NCI-H2196 treated with DMSO at 0.1 percent for 48 hours (cell line): ENCODE measurements around the gene HAS3.
A peak's percentile ranks its signal among the peaks of the same experiment; 100 is the strongest.
"Not testable (repeated sequence)": the region's sequence is repeated elsewhere in the genome, so short reads cannot be mapped to it uniquely, and the experiment has no call there.

Experiments used
- DNase-seq: peaks from one replicate; lab custom pipeline; 2025; ENCODE audit not compliant: unreplicated experiment; lab: John Stamatoyannopoulos, UW

The HAS3 gene

GRCh38 chr16:69115837-69116236 lies 10.4 kb downstream of the HAS3 start:
- no peak for DNase-seq

GRCh38 chr16:69116256-69116875 lies 10.9 kb downstream of the HAS3 start:
- DNase-seq, result no peak

- no peak for DNase-seq
Observed at GRCh38 chr16:69116906-69117305, 11.5 kb downstream of the HAS3 start.

- no peak for DNase-seq
Observed at GRCh38 chr16:69118468-69118867, 13.0 kb downstream of the HAS3 start.

GRCh38 chr16:69118994-69119393 lies 13.5 kb downstream of the HAS3 start:
- DNase-seq, result no peak

GRCh38 chr16:69119536-69119935 lies 14.1 kb downstream of the HAS3 start:
- no peak for DNase-seq

- no peak for DNase-seq
Observed at GRCh38 chr16:69120096-69120664, 14.7 kb downstream of the HAS3 start.

- DNase-seq, result peak; percentile 18
Observed at GRCh38 chr16:69123910-69124309, 18.5 kb downstream of the HAS3 start.

GRCh38 chr16:69124406-69124805 lies 19.0 kb downstream of the HAS3 start:
- not testable (repeated sequence) for DNase-seq

- DNase-seq, result not testable (repeated sequence)
Observed at GRCh38 chr16:69124961-69125360, 19.5 kb downstream of the HAS3 start.

- DNase-seq, result no peak
Observed at GRCh38 chr16:69126221-69126620, 20.8 kb downstream of the HAS3 start.

- not testable (repeated sequence) for DNase-seq
Observed at GRCh38 chr16:69126801-69127200, 21.3 kb downstream of the HAS3 start.

GRCh38 chr16:69127966-69128510 lies 22.6 kb downstream of the HAS3 start:
- DNase-seq, result no peak

GRCh38 chr16:69130461-69130860 lies 25.0 kb downstream of the HAS3 start:
- DNase-seq, result no peak

- no peak for DNase-seq
Observed at GRCh38 chr16:69131167-69131838, 25.9 kb downstream of the HAS3 start.

- peak; percentile 48 for DNase-seq
Observed at GRCh38 chr16:69131839-69132423, 26.5 kb downstream of the HAS3 start.

- peak; percentile 30 for DNase-seq
Observed at GRCh38 chr16:69132424-69133252, 27.2 kb downstream of the HAS3 start, which contains the start of the genes CHTF8 and UTP4. Gene CHTF8 (minus strand): TSS chr16:69132588. CDS start chr16:69121458, 11,130 bp downstream. Gene UTP4 (plus strand): TSS chr16:69132649. CDS start chr16:69133460, 811 bp downstream.

GRCh38 chr16:69133373-69133954 lies 28.0 kb downstream of the HAS3 start:
- DNase-seq, result no peak

- no peak for DNase-seq
Observed at GRCh38 chr16:69138608-69139007, 33.2 kb downstream of the HAS3 start.

- not testable (repeated sequence) for DNase-seq
Observed at GRCh38 chr16:69139464-69139863, 34.0 kb downstream of the HAS3 start.
